Activated T-cell treated with anti-CD3 and anti-CD28 coated beads, Interleukin-2, amount 50 U/mL, for 24 hours (primary cell): Measurements from ENCODE around the gene CRYBA1.
"Not testable (repeated sequence)": the region's sequence is repeated elsewhere in the genome, so short reads cannot be mapped to it uniquely, and the experiment has no call there.

Experiments used
- DNase-seq: peaks from one replicate; pipeline ENCODE4 v3.0.0-alpha.2; 2020
- H3K27ac Mint-ChIP-seq: 2 replicates; pipeline ENCODE4 v1.8.0; 2020; ENCODE audit warnings: mild to moderate bottlenecking, mixed read lengths
- H3K27me3 Mint-ChIP-seq: 2 replicates; pipeline ENCODE4 v1.8.0; 2020; ENCODE audit warnings: mixed read lengths
- H3K36me3 Mint-ChIP-seq: 2 replicates; pipeline ENCODE4 v1.8.0; 2020; ENCODE audit warnings: low read depth, mixed read lengths
- H3K4me1 Mint-ChIP-seq: 2 replicates; pipeline ENCODE4 v1.8.0; 2020; ENCODE audit warnings: low read depth, mixed read lengths
- H3K4me3 Mint-ChIP-seq: 2 replicates; pipeline ENCODE4 v1.8.0; 2020; ENCODE audit warnings: mild to moderate bottlenecking, moderate library complexity, mixed read lengths
- H3K9me3 Mint-ChIP-seq: 2 replicates; pipeline ENCODE4 v1.8.0; 2020; ENCODE audit warnings: mixed read lengths

Gene CRYBA1, protein sequence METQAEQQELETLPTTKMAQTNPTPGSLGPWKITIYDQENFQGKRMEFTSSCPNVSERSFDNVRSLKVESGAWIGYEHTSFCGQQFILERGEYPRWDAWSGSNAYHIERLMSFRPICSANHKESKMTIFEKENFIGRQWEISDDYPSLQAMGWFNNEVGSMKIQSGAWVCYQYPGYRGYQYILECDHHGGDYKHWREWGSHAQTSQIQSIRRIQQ

DNA sequence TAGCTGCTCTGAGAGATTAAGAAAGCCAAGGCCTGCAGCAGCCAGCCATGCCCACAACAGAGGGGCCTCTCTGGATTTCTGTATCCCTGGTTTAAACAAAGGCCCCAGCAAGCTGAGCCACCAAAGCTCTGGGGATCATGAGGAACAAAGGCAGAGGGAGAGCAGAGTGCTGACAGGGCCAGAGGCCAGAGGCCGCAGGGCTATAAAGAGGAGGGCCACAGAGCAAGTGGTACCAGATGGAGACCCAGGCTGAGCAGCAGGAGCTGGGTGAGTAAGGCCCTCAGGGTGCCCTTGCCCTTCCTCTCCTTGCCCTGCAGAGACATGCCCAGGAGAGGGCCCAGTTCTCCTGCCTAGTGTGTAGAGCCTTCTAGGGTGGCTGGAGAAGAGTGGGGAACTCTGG lies at the start of gene CRYBA1:
TSS of gene CRYBA1 (plus strand) at position 232 of the 400 bp plus-strand sequence. CDS start at position 237, 5 bp downstream.
- no peaks in the 10 kb centered on the region for H3K27me3 Mint-ChIP-seq
- no peak within 1 kb of the TSS for H3K4me3 Mint-ChIP-seq
- no peak for DNase-seq
- H3K9me3 Mint-ChIP-seq, result no peaks in the 10 kb centered on the region
- no peaks in the 10 kb centered on the region for H3K36me3 Mint-ChIP-seq
- no peak within 1 kb of the TSS for H3K27ac Mint-ChIP-seq
- H3K4me1 Mint-ChIP-seq, result peaks cover under 1% of the 10 kb centered on the region

DNA sequence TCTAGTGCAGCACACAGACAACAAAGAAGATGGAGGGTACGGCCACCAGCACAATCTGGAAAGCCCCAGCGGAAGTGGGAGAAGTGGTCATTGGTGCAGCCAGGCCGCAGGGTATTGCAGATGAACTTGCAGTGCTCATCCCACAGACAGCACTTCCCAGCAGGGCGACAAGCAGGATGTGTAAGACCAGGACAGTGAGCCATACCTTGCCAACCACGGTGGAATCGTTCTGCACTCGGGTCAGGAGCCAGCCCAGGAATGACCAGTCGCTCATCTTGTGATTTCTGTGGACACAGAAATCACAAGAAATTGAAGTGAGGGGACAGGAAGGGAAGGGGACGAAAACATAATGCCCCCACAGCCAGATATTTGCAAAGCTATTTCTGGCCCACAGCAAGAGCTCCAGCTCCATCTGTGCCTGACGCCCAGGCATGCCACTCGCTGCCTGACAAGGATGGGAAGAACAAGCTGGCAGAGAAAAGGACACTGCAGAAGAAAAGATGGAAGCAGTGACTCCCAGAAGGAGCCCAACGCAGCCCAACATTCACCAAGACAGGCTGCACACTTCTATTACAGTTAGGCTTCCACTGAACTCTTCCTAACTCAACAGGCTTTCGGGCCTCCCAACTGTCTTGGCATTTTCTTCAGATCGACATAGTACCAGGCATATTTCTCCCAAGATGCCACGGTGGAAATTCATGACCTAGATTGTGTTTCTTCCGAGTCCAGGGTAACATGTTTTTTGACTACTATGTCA lies 49.0 kb upstream of the CRYBA1 start:
- peaks cover 6% of the 10 kb centered on the region for H3K4me1 Mint-ChIP-seq
- no peaks in the 10 kb centered on the region for H3K9me3 Mint-ChIP-seq
- peaks cover 9% of the 10 kb centered on the region for H3K27me3 Mint-ChIP-seq
- no peak overlapping the region for H3K4me3 Mint-ChIP-seq
- no peaks in the 10 kb centered on the region for H3K36me3 Mint-ChIP-seq
- H3K27ac Mint-ChIP-seq, result no peak overlapping the region
- no peak for DNase-seq

DNA sequence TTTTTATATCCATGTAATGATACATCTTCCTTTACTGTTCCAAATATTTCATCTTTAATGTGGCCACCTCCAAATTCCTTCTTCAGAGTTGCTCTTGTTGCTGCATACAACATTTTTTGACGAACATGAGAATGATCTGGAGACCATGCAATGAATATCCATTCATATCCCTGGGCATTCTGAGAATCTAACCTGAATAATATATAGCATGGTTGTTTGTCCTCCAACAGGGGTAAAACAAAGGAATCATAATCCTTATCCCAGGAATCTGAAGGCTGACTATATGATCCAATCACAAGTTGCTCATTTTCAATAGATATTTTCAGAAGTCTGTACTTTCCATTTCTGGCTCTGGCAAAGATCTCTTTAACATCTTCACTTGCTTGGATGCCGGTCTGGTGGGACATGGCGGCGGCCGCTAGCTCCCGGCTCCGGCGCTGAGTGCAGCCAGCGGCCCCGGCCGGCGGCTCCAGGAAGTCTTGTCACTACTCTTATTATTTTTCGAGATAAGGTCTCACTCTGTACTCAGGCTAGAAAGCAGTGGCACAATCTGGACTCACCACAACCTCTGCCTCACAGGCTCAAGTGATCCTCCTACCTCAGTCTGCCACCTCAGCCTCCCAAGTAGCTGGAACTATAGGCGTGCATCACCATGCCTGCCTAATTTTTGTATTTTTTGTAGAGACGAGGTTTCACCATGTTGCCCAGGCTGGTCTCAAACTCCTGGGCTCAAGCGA lies 42.4 kb upstream of the CRYBA1 start:
- not testable (repeated sequence) for H3K4me1 Mint-ChIP-seq, H3K27me3 Mint-ChIP-seq, H3K27ac Mint-ChIP-seq

DNA sequence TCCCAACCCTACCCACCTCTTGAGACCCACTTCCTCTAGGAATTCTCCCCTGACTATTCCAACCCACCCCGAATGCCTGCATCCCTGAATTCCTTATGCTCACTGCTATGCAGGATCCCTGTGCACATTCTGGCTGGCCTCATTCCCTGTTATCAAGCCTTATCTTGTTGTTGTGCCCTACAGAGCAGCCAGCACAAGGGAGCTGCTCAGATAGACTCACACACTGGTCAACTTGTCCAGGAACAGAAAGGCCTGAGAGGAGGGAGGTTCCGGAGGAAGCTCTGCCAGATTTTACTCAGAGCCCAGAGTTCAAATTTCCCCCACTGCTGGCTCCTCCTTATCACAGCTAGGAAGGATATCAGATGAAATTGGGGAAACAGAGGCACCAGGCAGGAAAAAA lies 41.6 kb upstream of the CRYBA1 start:
- no peak for DNase-seq
- Mint-ChIP-seq H3K27me3 (peaks cover 5% of the 10 kb centered on the region), H3K9me3 (no peaks in the 10 kb centered on the region), H3K27ac (no peak overlapping the region), H3K4me1 (no peaks in the 10 kb centered on the region), H3K36me3 (no peaks in the 10 kb centered on the region), H3K4me3 (no peak overlapping the region)

More for the DNA sequence above, 42.4 kb upstream of the CRYBA1 start:
- H3K9me3 Mint-ChIP-seq, H3K36me3 Mint-ChIP-seq, DNase-seq, H3K4me3 Mint-ChIP-seq: not testable (repeated sequence)

DNA sequence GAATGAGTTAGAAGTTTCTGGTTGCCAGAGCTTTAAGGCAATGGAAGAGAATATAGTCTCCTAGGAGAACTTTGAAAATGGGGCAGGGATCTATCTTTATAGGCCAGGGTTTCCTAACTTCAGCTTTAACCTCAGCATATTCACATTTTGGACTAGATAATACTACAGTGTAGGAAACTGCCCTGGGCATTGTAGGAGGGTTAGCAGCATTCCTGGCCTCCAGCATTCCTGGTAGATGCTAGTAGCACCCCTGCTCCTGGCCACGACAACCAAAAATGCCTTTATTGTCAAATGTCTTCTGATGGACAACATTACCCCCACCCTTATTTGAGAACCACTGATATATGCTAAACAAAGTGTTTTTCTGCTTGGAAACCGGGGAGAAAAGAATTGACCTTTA lies 38.7 kb upstream of the CRYBA1 start:
- no peak overlapping the region for H3K27ac Mint-ChIP-seq
- no peak for DNase-seq

DNA sequence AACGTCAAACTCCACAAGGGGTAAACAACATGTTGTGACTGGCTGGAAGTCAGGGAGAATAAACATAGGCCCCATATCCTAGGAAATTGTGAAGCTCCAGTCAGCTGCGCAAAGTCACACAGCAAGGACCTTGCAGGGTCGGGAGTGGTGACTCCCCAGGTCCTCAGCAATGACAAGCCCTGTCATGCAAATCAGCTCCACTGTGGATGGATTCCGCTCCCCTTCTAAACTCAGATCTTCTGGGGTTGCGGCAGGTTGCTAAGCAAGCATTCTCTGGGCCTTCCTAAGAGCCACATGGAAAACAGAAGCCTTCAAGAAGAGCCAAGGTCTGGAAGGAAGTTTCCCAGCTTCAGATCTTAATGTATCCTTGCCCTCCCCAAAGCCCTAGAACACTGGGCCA lies 37.6 kb upstream of the CRYBA1 start:
- H3K27ac Mint-ChIP-seq, result no peak overlapping the region
- peaks cover 5% of the 10 kb centered on the region for H3K27me3 Mint-ChIP-seq
- H3K9me3 Mint-ChIP-seq, result no peaks in the 10 kb centered on the region
- H3K4me1 Mint-ChIP-seq, result no peaks in the 10 kb centered on the region
- DNase-seq, result no peak
- H3K4me3 Mint-ChIP-seq, result no peak overlapping the region
- H3K36me3 Mint-ChIP-seq, result no peaks in the 10 kb centered on the region

More for the DNA sequence above, 38.7 kb upstream of the CRYBA1 start:
- no peaks in the 10 kb centered on the region for H3K9me3 Mint-ChIP-seq
- no peaks in the 10 kb centered on the region for H3K4me1 Mint-ChIP-seq
- peaks cover 5% of the 10 kb centered on the region for H3K27me3 Mint-ChIP-seq
- H3K36me3 Mint-ChIP-seq, result no peaks in the 10 kb centered on the region
- H3K4me3 Mint-ChIP-seq, result no peak overlapping the region

DNA sequence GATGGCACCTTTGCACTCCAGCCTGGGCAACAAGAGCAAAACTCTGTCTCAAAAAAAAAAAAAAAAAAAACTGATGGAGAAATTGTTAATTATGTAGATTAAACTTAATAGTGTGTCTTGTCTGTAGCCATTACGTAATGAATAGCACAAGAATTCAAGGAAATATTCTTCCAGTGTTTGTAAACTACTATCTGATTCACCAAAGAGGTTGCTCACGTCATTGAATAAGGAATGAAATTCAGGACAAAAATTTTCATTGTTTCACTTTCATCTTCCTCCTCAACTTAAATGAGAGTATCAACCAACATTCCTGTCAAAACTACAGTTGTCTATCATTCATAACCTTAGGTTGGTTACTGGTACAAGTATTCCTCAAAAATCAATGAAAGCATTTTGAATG lies 35.8 kb upstream of the CRYBA1 start:
- DNase-seq, result no peak
- H3K27me3 Mint-ChIP-seq, result no peaks in the 10 kb centered on the region
- H3K27ac Mint-ChIP-seq, result no peak overlapping the region
- no peaks in the 10 kb centered on the region for H3K9me3 Mint-ChIP-seq
- H3K4me3 Mint-ChIP-seq, result no peak overlapping the region
- H3K4me1 Mint-ChIP-seq, result no peaks in the 10 kb centered on the region
- no peaks in the 10 kb centered on the region for H3K36me3 Mint-ChIP-seq

DNA sequence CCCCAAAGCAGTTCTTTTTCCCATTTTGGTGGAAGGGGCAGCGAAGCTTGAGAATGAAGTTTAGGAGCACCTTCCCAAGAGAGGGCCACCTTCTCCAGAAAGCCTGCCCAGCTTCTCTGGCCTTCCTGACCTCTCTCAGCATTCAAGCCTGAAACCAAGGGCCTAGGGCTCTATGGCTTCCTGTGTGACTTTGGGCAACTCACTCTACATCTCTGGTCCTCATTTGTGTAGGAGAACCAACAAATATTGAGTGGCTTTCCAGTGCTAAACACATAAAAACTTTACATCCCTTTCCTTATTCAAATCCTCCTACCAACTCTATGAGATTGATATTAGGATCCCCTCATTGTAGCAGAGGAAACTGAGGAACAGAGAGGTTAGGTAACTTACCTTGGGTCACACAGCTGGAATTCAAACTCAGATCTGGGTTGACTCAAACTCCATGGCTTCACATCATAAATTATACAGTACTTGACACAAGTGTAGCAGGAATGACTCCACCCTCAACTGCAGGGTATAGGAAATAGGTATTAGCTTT lies 34.5 kb upstream of the CRYBA1 start:
- Mint-ChIP-seq H3K4me1 (no peaks in the 10 kb centered on the region), H3K27me3 (no peaks in the 10 kb centered on the region), H3K9me3 (no peaks in the 10 kb centered on the region), H3K27ac (no peak overlapping the region), H3K36me3 (no peaks in the 10 kb centered on the region), H3K4me3 (no peak overlapping the region)
- DNase-seq, result no peak

DNA sequence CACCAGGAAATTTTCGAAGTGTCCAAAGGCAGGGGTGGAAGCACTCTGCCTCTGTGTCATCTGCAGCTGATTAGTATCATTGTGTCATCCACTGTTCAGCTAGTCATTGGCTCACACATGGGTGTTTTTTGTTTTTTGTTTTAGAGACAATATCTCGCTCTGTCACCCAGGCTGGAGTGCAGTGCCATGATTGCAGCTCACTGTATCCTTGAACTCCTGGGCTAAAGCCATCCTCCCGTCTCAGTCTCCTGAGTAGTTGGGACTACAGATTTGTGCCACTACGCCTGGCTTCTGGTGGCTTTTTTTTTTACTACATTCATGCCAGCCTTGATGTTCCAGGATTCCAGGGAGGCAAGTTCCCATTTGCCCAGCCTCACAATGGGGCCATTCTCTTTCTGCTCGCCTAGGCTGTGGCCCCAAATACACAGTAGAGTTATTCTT lies 34.0 kb upstream of the CRYBA1 start:
- no peak for DNase-seq
- Mint-ChIP-seq H3K36me3 (no peaks in the 10 kb centered on the region), H3K27me3 (no peaks in the 10 kb centered on the region), H3K4me3 (no peak overlapping the region), H3K9me3 (no peaks in the 10 kb centered on the region), H3K4me1 (no peaks in the 10 kb centered on the region), H3K27ac (no peak overlapping the region)

DNA sequence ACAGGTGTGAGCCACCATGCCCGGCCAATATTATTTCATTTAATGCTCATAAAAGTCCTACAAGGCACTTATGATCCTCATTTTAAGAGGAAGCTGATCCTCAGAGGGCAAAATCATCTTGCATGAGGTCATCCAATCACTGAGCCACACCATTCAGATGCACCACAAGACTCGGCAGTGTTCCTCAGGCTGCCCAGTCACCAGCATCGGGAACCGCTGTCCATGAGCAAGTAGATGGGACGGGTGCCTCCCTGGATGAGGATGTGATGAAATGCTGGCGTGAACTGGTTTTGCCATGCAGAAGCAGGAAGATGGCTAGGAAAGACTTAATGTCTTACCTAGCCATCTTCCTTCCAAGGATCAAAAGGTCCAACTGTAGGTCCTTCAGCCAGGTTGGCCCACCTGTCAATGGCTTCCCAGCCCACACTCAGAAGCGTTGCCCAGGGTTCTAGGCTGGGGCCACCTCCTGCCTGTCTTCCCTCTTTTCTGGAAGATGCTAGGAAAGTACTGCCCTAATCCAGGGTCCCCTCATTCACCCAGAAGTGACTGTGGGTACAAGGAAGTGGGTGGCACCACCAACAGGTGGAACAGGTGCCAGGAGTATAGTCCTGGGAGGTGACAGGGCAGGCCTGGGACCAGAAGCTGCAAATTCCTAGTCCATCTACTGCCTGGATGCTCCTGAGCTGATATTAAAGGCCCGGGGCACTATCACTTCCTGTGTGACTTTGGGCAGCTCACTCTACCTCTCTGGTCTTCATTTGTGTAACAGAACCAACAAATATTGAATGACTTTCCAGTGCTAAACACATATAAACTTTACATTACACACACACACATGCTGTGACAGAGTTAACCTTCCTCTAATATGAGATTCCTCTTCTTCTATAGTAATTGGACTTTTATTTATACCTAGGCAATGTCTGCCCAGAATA lies 32.2 kb upstream of the CRYBA1 start:
- no peak for DNase-seq
- H3K36me3 Mint-ChIP-seq, result no peaks in the 10 kb centered on the region
- H3K4me3 Mint-ChIP-seq, result no peak overlapping the region
- H3K27ac Mint-ChIP-seq, result no peak overlapping the region
- H3K9me3 Mint-ChIP-seq, result no peaks in the 10 kb centered on the region
- no peaks in the 10 kb centered on the region for H3K27me3 Mint-ChIP-seq
- H3K4me1 Mint-ChIP-seq, result peaks cover 5% of the 10 kb centered on the region

DNA sequence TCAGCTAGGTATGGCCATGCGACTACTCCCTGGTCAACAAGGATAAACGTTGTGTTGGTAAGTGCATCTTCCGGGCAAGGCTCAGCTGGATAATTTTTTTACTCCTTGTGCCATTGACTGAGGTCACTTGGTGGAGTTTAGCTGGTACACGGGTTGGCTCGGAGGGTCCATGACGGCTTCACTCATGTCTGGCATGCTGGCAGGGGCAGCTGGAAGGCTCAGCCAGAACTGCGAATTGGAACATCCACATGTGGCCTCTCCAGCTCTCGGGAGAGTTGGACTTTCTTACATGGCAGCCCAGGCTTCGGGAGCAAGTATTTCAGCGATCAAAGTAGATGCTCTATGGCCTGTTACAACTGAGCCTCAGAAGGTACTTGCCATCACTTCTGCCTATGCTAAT lies 31.5 kb upstream of the CRYBA1 start:
- DNase-seq, result no peak
- no peaks in the 10 kb centered on the region for H3K27me3 Mint-ChIP-seq
- no peaks in the 10 kb centered on the region for H3K36me3 Mint-ChIP-seq
- no peaks in the 10 kb centered on the region for H3K9me3 Mint-ChIP-seq
- H3K4me3 Mint-ChIP-seq, result no peak overlapping the region
- peaks cover 8% of the 10 kb centered on the region for H3K4me1 Mint-ChIP-seq
- no peak overlapping the region for H3K27ac Mint-ChIP-seq

DNA sequence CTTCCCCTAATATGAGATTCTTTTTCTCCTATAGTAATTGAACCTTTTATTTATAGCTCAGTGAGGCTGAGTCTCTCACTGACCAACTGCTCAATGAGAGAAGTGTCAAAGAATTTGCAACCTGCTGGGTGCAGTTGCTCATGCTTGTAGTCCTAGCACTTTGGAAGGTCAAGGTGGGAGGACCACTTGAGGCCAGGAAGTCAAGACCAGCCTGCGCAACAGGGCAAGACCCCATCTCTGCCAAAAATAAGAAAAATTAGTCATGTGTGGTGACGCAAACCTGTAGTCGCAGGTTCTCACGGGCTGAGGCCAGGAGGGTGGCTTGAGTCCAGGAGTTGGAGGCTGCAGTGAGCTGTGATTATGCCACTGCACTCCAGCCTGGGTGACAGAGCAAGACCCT lies 30.9 kb upstream of the CRYBA1 start:
- no peak for DNase-seq
- Mint-ChIP-seq H3K9me3 (no peaks in the 10 kb centered on the region), H3K4me1 (peaks cover 8% of the 10 kb centered on the region), H3K36me3 (no peaks in the 10 kb centered on the region), H3K4me3 (no peak overlapping the region), H3K27me3 (no peaks in the 10 kb centered on the region), H3K27ac (no peak overlapping the region)

DNA sequence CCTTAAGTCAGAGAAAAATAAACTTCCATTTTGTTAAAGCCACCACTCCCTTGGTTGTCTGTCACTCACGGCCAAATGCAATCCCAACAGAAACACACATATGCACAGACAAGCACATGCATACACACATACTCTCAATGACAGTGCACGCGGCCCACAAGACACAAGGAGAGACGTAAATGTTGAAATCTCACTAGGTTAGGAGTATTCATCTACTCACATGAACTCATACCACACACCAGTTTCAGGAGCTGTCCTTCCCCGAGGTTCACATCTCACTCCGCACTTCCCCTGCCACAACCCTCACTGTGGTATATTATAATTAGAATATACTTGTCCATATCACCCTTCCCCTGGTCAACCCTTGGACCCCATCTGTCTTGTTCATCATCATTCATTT lies 30.5 kb upstream of the CRYBA1 start:
- no peak for DNase-seq
- H3K27me3 Mint-ChIP-seq, result no peaks in the 10 kb centered on the region
- no peak overlapping the region for H3K4me3 Mint-ChIP-seq
- no peaks in the 10 kb centered on the region for H3K9me3 Mint-ChIP-seq
- H3K4me1 Mint-ChIP-seq, result peaks cover 8% of the 10 kb centered on the region
- H3K36me3 Mint-ChIP-seq, result no peaks in the 10 kb centered on the region
- no peak overlapping the region for H3K27ac Mint-ChIP-seq

DNA sequence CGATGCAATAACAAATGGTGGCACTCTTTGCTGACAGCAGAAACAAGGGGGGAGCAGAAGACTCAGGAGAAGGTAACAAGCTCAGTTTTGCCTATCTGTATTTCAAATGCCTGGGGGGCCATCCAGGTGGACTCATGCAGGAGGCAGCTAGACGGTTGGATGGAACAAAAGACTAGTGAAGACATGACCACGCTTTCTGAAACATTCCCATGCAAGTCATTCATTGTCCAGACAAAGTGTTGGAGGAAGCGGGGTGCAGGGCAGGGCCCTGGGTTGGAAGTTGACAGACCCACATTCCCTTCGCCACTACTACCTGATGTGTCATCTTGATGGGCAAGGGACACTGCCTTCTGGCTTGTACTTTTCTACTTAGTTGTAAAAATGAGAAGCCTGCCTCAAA lies 29.8 kb upstream of the CRYBA1 start:
- Mint-ChIP-seq H3K4me3 (no peak overlapping the region), H3K27ac (no peak overlapping the region), H3K9me3 (no peaks in the 10 kb centered on the region), H3K27me3 (no peaks in the 10 kb centered on the region), H3K36me3 (no peaks in the 10 kb centered on the region), H3K4me1 (peaks cover 8% of the 10 kb centered on the region)
- DNase-seq, result no peak
